Lower leg skin (tissue), 4 donors: ENCODE data around the gene CACNA1D. TPM values are rescaled to one million over a fixed set of nuclear protein-coding genes. Genes with fewer than 3 reads are reported as not detected.
A peak's percentile ranks its signal among the peaks of the same experiment; 100 is the strongest.

Experiments used
- DNase-seq, 2 donors: peaks; one replicate each; pipeline ENCODE4 v3.0.0-alpha.2; 2019; ENCODE audit warnings: low spot score in 2 of 2
- H3K4me3 ChIP-seq: fragments of 200-600 bp; sonication (generic); 2 replicates; pipeline ENCODE4 v1.5.1; 2017; ENCODE audit warnings: mild to moderate bottlenecking, low read depth; ENCODE audit not compliant: poor library complexity, severe bottlenecking
- POLR2A ChIP-seq, 2 donors: fragments of 450-650 bp; IDR thresholded peaks; one replicate each; pipeline ENCODE4 v1.6.1; 2016 to 2017; ENCODE audit warnings: antibody characterized with exemption in 2 of 2, mild to moderate bottlenecking in 1 of 2, moderate library complexity in 1 of 2
- WGBS, 2 donors: methylation state at CpG; one replicate each; pipeline ENCODE4 v1.1.5; 2018; 5-methylcytosine and 5-hydroxymethylcytosine counted together
- intact Hi-C: fragments of 100-400 bp; cut with DNase I; formaldehyde crosslinking; loops from one replicate; pipeline ENCODE4 v1.15.0; 2023; ENCODE audit warnings: low total_unique reads
- total RNA-seq, 4 donors: library from RNA; depleted of rRNA; stranded (reverse); fragments of >200 nt; gene quantifications; one replicate each; pipeline ENCODE4 v1.1.0, GENCODE V29; 2016
- TF ChIP-seq, protein P1 (sequence below), 3 donors: fragments of 450-650 bp; IDR thresholded peaks; one replicate each; pipeline ENCODE4 v1.5.1; 2016; ENCODE audit warnings: antibody characterized with exemption in 3 of 3, mild to moderate bottlenecking in 3 of 3, moderate library complexity in 2 of 3

The CACNA1D gene
- total RNA-seq, 4 donors from 2014 or later = 2.4 to 12.5 (median 5.6) TPM

- no peak overlapping the region for H3K4me3 ChIP-seq
- DNase-seq = peak in 1 of 2 donors; percentile 74
- whole genome bisulfite sequencing, 2 donors = 90 to 91% methylated on average over 24 of the region's 24 CpGs
- intact Hi-C loops = no loop called here
- no peak for TF ChIP-seq POLR2A (IDR thresholded peaks at IDR 0.05)
- TF ChIP-seq, protein P1, sequence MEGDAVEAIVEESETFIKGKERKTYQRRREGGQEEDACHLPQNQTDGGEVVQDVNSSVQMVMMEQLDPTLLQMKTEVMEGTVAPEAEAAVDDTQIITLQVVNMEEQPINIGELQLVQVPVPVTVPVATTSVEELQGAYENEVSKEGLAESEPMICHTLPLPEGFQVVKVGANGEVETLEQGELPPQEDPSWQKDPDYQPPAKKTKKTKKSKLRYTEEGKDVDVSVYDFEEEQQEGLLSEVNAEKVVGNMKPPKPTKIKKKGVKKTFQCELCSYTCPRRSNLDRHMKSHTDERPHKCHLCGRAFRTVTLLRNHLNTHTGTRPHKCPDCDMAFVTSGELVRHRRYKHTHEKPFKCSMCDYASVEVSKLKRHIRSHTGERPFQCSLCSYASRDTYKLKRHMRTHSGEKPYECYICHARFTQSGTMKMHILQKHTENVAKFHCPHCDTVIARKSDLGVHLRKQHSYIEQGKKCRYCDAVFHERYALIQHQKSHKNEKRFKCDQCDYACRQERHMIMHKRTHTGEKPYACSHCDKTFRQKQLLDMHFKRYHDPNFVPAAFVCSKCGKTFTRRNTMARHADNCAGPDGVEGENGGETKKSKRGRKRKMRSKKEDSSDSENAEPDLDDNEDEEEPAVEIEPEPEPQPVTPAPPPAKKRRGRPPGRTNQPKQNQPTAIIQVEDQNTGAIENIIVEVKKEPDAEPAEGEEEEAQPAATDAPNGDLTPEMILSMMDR (IDR thresholded peaks at IDR 0.05) = no peak
Observed at GRCh38 chr3:53811143-53811927, 316.9 kb downstream of the CACNA1D start.

DNA sequence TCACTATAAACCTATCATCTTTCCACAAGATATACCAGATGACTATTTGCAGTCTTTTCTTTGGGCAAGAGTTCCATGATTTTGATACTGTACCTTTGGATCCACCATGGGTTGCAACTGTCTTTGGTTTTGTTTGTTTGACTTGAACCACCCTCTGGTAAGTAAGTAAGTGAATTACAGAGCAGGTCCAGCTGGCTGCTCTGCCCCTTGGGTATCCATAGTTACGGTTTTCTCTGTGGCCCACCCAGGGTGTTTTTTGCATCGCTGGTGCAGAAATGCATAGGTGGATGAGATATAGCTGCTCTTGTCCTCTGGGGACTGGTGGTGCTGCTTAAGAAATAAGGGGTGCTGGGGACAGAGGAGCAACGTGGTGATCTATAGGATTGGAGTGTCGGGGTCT is 318.0 kb downstream of the CACNA1D start:
- 71 to 82% methylated on average over 4 of the region's 4 CpGs for WGBS, 2 donors
- H3K4me3 ChIP-seq = no peak overlapping the region
- intact Hi-C loops = no loop called here
- DNase-seq = peak in 1 of 2 donors; percentile 34
- TF ChIP-seq, protein P1 (IDR thresholded peaks at IDR 0.05) = no peak
- no peak for TF ChIP-seq POLR2A (IDR thresholded peaks at IDR 0.05)

- no peak overlapping the region for H3K4me3 ChIP-seq
- DNase-seq = peak in 1 of 2 donors; percentile 82
- WGBS, 2 donors = 80 to 84% methylated on average over 5 of the region's 5 CpGs
- intact Hi-C loops = no loop called here
- TF ChIP-seq, protein P1 (IDR thresholded peaks at IDR 0.05) = no peak
- no peak for TF ChIP-seq POLR2A (IDR thresholded peaks at IDR 0.05)
Observed at GRCh38 chr3:53813229-53813628, 318.8 kb downstream of the CACNA1D start.

- no peak for TF ChIP-seq POLR2A (IDR thresholded peaks at IDR 0.05)
- TF ChIP-seq, protein P1 (IDR thresholded peaks at IDR 0.05) = no peak
- H3K4me3 ChIP-seq = no peak overlapping the region
- DNase-seq = peak in 1 of 2 donors; percentile 26
- intact Hi-C loops = no loop called here
- WGBS, 2 donors = 88 to 90% methylated on average over 10 of the region's 10 CpGs
Observed at GRCh38 chr3:53813876-53814275, 319.5 kb downstream of the CACNA1D start.

- intact Hi-C loops = no loop called here
- no peak for TF ChIP-seq POLR2A (IDR thresholded peaks at IDR 0.05)
- TF ChIP-seq, protein P1 (IDR thresholded peaks at IDR 0.05) = no peak
- peak in 1 of 2 donors; percentile 13 for DNase-seq
- 93 to 96% methylated on average over 4 of the region's 4 CpGs for WGBS, 2 donors
- no peak overlapping the region for H3K4me3 ChIP-seq
Observed at GRCh38 chr3:53815067-53815466, 320.7 kb downstream of the CACNA1D start.
